Muscle layer of duodenum (tissue), 2 donors: ENCODE measurements around the gene PTPRN2.

Experiments
- H3K27ac ChIP-seq: one replicate; pipeline ENCODE4 v1.7.0; 2013; ENCODE audit warnings: mild to moderate bottlenecking, low read length
- H3K27me3 ChIP-seq: one replicate; pipeline ENCODE4 v1.7.0; 2013; ENCODE audit warnings: low read depth, mild to moderate bottlenecking, control low read depth, low read length
- H3K36me3 ChIP-seq, 2 donors: one replicate each; pipeline ENCODE4 v1.7.0; 2013; ENCODE audit warnings: low read length in 2 of 2, control low read depth in 1 of 2, mild to moderate bottlenecking in 1 of 2; ENCODE audit not compliant: insufficient read depth in 2 of 2, control insufficient read depth in 1 of 2
- H3K4me1 ChIP-seq, 2 donors: one replicate each; pipeline ENCODE4 v1.7.0; 2013; ENCODE audit warnings: low read length in 2 of 2, mild to moderate bottlenecking in 2 of 2, control low read depth in 1 of 2, moderate library complexity in 1 of 2; ENCODE audit not compliant: insufficient read depth in 2 of 2, control insufficient read depth in 1 of 2
- H3K4me3 ChIP-seq, 2 donors: one replicate each; pipeline ENCODE4 v1.7.0; 2013; ENCODE audit warnings: low read length in 2 of 2, low read depth in 1 of 2, mild to moderate bottlenecking in 1 of 2
- H3K9me3 ChIP-seq, 2 donors: one replicate each; pipeline ENCODE4 v1.7.0; 2013; ENCODE audit warnings: low read length in 2 of 2, control low read depth in 1 of 2, mild to moderate bottlenecking in 1 of 2; ENCODE audit not compliant: control insufficient read depth in 1 of 2
- donor health status: healthy.

The PTPRN2 gene

DNA sequence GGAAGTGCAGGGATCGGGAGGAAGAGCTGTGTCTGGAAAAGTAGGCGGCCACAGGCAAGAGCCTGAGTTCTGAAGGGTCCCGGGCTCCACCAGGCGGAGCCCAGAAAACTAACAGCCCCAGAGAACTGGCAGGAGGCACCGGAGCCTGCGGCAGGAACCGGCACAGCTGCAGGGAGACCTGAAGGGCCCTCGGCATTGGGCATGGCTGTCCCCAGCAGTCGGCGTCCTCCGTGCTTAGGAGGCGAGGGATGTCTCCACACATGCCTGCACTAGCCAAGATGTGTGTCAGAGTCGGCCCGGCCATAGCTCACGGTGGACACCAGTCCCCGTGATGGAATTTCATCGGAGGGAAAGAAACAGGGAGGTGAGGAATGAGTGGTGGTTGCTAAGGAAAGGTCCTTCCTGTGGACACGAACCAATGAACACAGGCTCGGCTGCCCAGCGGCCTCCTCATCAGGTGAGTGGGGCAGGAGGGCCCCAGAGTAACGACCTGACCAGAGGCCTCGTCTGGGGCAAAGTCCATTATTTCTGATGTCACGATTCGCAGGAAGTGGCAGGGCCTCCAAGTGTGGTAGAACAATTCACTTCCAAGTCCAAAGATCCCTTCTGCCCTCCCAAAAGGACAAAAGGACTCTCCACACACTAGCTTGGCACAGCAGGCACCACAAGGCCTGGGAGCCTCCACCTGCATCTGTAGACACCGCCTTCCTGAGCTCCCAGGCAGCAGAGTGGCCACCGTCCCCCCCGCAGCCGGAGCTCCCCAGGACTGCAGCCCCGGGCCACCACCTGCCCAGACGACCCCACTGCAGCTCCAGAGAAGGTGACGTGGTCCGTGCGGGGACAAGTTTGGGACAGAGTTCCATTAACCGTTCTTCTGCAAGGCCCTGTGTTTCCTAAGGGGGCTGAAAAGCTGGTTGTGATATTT lies 444.2 kb downstream of the PTPRN2 start:
- Histone ChIP-seq H3K27ac (no peak overlapping the region), H3K36me3 (no peaks in the 10 kb centered on the region), H3K9me3 (peaks cover 0 to 17% of the 10 kb centered on the region in 2 donors), H3K4me1 (no peaks in the 10 kb centered on the region), H3K4me3 (no peak overlapping the region), H3K27me3 (no peaks in the 10 kb centered on the region)

DNA sequence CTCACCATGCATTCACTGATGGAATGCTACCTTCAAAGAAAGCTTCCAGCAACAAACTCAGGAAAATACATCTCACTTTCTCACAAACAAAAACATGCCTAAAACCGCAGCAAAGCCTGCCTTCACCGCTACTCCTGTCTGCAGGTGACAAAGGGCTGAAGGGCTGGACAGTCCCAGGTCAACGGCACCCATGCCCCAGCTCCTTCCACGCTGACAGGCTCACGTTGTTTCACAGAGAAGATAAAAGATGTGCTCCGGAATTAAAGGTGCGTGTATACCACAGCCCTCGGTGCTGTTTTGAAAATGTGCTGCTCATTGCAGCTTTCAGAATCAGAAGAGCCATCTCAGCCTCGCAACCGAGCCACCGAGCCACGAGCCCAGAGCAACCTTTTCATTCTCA lies 445.0 kb downstream of the PTPRN2 start:
- Histone ChIP-seq H3K9me3 (peaks cover 0 to 17% of the 10 kb centered on the region in 2 donors), H3K27ac (no peak overlapping the region), H3K4me1 (no peaks in the 10 kb centered on the region)

DNA sequence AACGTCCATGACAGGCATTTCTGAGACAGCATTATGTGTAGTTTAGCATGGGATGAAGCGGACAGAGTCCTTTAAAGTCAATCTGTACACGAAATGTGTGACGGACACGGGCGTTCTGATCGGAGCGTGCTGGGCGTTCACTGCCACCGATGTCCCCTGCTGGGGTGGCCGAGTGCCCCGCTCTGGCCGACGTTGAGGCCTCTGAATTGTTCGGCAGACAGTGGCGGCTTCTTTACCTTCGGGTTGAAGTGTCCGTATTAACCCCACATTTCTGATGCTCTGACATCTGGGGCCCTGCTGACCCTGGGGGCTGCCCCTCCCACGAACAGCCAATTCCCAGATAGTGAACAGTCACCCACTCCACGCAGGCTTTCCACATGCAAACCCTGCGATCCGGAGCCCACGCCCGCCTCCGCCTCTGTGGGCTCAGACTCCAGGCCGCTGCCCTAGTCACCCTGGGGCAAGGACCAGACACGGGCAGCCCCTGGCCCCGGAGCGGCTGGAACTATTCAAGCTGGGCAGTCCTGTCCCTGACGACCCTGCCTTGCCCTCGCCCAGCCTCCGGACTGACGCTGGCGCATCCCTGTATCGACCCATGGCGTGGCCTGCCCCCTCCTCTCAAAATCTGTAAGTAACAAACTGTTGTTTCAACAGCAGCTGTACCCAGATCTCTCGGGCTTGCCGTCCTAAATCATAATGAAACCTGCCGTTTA lies 445.7 kb downstream of the PTPRN2 start:
- H3K27me3 ChIP-seq, result no peaks in the 10 kb centered on the region
- no peaks in the 10 kb centered on the region for H3K4me1 ChIP-seq
- no peak overlapping the region for H3K27ac ChIP-seq
- H3K4me3 ChIP-seq, result no peak overlapping the region
- peaks cover 0 to 11% of the 10 kb centered on the region in 2 donors for H3K9me3 ChIP-seq
- no peaks in the 10 kb centered on the region for H3K36me3 ChIP-seq

More for the DNA sequence above, 445.0 kb downstream of the PTPRN2 start:
- no peaks in the 10 kb centered on the region for H3K36me3 ChIP-seq
- no peak overlapping the region for H3K4me3 ChIP-seq
- H3K27me3 ChIP-seq, result no peaks in the 10 kb centered on the region

DNA sequence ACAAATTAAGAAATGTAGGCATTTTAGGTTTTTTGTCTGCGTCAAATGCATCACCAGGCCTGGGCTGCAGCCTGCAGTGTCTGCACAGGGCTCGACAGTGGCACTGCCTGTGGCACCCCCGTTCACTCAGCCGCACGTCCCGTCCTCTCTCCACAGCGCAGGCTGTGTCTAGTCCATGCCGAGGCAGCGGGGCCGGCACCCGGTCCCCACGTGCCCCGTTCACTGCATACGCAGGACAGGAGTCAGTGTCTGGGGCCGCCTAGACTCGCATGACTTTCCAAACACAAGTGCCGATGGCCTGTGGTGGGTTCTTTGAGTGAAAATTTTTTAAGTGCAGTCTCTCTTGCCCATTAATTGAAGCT lies 446.4 kb downstream of the PTPRN2 start:
- H3K9me3 ChIP-seq, result peaks cover 0 to 11% of the 10 kb centered on the region in 2 donors
- H3K4me3 ChIP-seq, result no peak overlapping the region
- no peak overlapping the region for H3K27ac ChIP-seq
- H3K27me3 ChIP-seq, result no peaks in the 10 kb centered on the region
- H3K36me3 ChIP-seq, result no peaks in the 10 kb centered on the region
- no peaks in the 10 kb centered on the region for H3K4me1 ChIP-seq

- H3K27me3 ChIP-seq, result no peaks in the 10 kb centered on the region
- no peaks in the 10 kb centered on the region for H3K4me1 ChIP-seq
- no peak overlapping the region for H3K27ac ChIP-seq
- H3K36me3 ChIP-seq, result no peaks in the 10 kb centered on the region
- no peak overlapping the region for H3K4me3 ChIP-seq
- peaks cover 0 to 11% of the 10 kb centered on the region in 2 donors for H3K9me3 ChIP-seq
Measured at GRCh38 chr7:158140538-158141220, 446.9 kb downstream of the PTPRN2 start.

DNA sequence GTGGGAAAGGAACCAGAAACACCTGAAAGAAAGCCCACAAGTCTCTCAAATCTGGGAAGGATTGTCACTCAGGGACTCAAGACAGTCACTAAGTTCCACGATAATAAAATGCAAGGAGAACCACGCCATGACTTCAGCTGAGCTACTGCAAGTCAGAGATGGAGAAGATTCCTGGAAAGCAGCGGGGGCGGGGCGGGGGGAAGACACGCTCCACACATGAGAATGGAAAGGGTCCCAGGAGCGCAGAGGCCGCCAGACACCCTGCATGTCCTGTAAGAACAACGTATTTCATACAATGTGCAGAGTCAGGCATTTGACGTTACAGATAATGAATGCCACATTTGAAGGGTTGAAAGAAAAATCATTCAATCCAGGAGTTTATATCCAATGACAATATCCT lies 448.1 kb downstream of the PTPRN2 start:
- Histone ChIP-seq H3K4me3 (no peak overlapping the region), H3K27ac (no peak overlapping the region), H3K4me1 (no peaks in the 10 kb centered on the region), H3K9me3 (no peaks in the 10 kb centered on the region), H3K27me3 (no peaks in the 10 kb centered on the region), H3K36me3 (no peaks in the 10 kb centered on the region)

- Histone ChIP-seq H3K27me3 (no peaks in the 10 kb centered on the region), H3K4me1 (no peaks in the 10 kb centered on the region), H3K27ac (no peak overlapping the region), H3K9me3 (no peaks in the 10 kb centered on the region), H3K4me3 (no peak overlapping the region), H3K36me3 (no peaks in the 10 kb centered on the region)
Measured at GRCh38 chr7:158138329-158138597, 449.4 kb downstream of the PTPRN2 start.

GRCh38 chr7:158137516-158138328 lies 449.9 kb downstream of the PTPRN2 start:
- Histone ChIP-seq H3K9me3 (no peaks in the 10 kb centered on the region), H3K4me3 (no peak overlapping the region), H3K4me1 (no peaks in the 10 kb centered on the region), H3K36me3 (no peaks in the 10 kb centered on the region), H3K27me3 (no peaks in the 10 kb centered on the region), H3K27ac (no peak overlapping the region)

DNA sequence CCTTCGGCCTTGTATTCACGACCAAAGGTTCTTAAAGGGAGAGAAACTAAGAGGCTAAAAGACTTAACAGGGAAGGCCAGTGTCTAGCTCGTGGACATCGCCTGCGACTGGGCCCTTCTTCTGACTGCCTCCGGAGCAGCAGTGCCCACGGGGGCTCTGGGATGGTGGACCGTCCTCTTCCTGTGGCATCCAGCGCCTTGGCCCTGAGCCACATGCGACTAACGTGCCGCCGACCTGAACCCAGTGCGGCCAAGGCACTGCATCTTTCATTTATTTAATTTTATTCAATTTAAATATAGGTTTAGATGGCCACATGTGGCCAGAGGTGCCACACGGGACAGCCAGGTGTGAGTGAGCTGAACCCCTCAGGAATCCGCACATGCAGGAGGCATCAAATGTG lies 451.7 kb downstream of the PTPRN2 start:
- H3K27me3 ChIP-seq, result no peaks in the 10 kb centered on the region
- no peaks in the 10 kb centered on the region for H3K4me1 ChIP-seq
- H3K27ac ChIP-seq, result no peak overlapping the region
- no peaks in the 10 kb centered on the region for H3K9me3 ChIP-seq
- H3K36me3 ChIP-seq, result no peaks in the 10 kb centered on the region
- H3K4me3 ChIP-seq, result no peak overlapping the region

DNA sequence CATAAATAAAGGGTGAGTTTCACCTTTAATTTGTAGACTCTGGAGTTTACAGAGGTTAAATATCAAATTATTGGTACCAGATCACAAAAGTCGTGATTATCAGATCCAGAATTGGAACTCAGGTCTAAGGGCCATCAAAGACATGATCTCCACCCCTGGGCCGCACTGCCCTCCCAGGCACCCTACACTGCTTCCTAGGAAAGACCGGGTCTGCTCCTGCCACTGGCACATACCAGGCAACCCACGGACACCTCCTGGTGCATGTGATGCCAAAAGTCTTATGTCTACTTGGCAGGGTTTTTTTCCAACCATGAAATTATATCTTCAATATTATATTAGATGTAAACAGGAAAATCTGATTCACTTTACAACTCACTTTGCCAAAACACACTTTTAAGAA lies 452.8 kb downstream of the PTPRN2 start:
- Histone ChIP-seq H3K27me3 (no peaks in the 10 kb centered on the region), H3K27ac (no peak overlapping the region), H3K4me1 (no peaks in the 10 kb centered on the region), H3K4me3 (no peak overlapping the region), H3K36me3 (no peaks in the 10 kb centered on the region), H3K9me3 (no peaks in the 10 kb centered on the region)
